IPS-18a (cell line): Measurements from ENCODE around the gene SLC17A9.
"Not testable (repeated sequence)": the region's sequence is repeated elsewhere in the genome, so short reads cannot be mapped to it uniquely, and the experiment has no call there.

Source experiments
- H3K27ac ChIP-seq: one replicate; pipeline ENCODE4 v1.5.1; 2013; ENCODE audit warnings: low read length
- H3K27me3 ChIP-seq: one replicate; pipeline ENCODE4 v1.6.1; 2013; ENCODE audit warnings: mild to moderate bottlenecking, low read length; ENCODE audit not compliant: control insufficient read depth, insufficient read depth
- H3K36me3 ChIP-seq: one replicate; pipeline ENCODE4 v1.6.1; 2013; ENCODE audit warnings: low read depth, low read length; ENCODE audit not compliant: control insufficient read depth
- H3K4me1 ChIP-seq: one replicate; pipeline ENCODE4 v1.6.1; 2013; ENCODE audit warnings: low read depth, low read length; ENCODE audit not compliant: control insufficient read depth
- H3K4me3 ChIP-seq: one replicate; pipeline ENCODE4 v1.5.1; 2013; ENCODE audit warnings: low read length
- H3K9ac ChIP-seq: one replicate; pipeline ENCODE4 v1.6.1; 2013; ENCODE audit warnings: mild to moderate bottlenecking, low read length, moderate library complexity
- H3K9me3 ChIP-seq: one replicate; pipeline ENCODE4 v1.6.1; 2013; ENCODE audit warnings: low read depth, low read length; ENCODE audit not compliant: control insufficient read depth

The SLC17A9 gene

GRCh38 chr20:62923059-62923668 lies 29.3 kb upstream of the SLC17A9 start:
- not testable (repeated sequence) for H3K9ac ChIP-seq, H3K4me3 ChIP-seq, H3K27ac ChIP-seq, H3K36me3 ChIP-seq, H3K9me3 ChIP-seq, H3K27me3 ChIP-seq
- H3K4me1 ChIP-seq = peaks cover 52% of the 10 kb centered on the region

- no peak overlapping the region for H3K9ac ChIP-seq
- H3K27ac ChIP-seq = no peak overlapping the region
- H3K9me3 ChIP-seq = no peaks in the 10 kb centered on the region
- no peaks in the 10 kb centered on the region for H3K36me3 ChIP-seq
- peak overlapping the region; percentile 94 for H3K4me3 ChIP-seq
- H3K27me3 ChIP-seq = no peaks in the 10 kb centered on the region
- peaks cover 52% of the 10 kb centered on the region for H3K4me1 ChIP-seq
Measured at GRCh38 chr20:62923669-62924441, 28.7 kb upstream of the SLC17A9 start.

- Histone ChIP-seq H3K27me3 (no peaks in the 10 kb centered on the region), H3K4me3 (peak overlapping the region; percentile 94), H3K9me3 (no peaks in the 10 kb centered on the region), H3K36me3 (no peaks in the 10 kb centered on the region), H3K9ac (peak overlapping the region; percentile 88), H3K27ac (no peak overlapping the region), H3K4me1 (peaks cover 50% of the 10 kb centered on the region)
Measured at GRCh38 chr20:62924442-62925075, 27.9 kb upstream of the SLC17A9 start.

- Histone ChIP-seq H3K36me3 (no peaks in the 10 kb centered on the region), H3K9ac (peak overlapping the region; percentile 88), H3K27me3 (no peaks in the 10 kb centered on the region), H3K9me3 (no peaks in the 10 kb centered on the region), H3K4me1 (peaks cover 46% of the 10 kb centered on the region), H3K4me3 (peak overlapping the region; percentile 94), H3K27ac (no peak overlapping the region)
Measured at GRCh38 chr20:62925076-62925419, 27.5 kb upstream of the SLC17A9 start.

- Histone ChIP-seq H3K27ac (peak overlapping the region; percentile 38), H3K4me3 (peak overlapping the region; percentile 94), H3K4me1 (peaks cover 46% of the 10 kb centered on the region), H3K9ac (peak overlapping the region; percentile 88), H3K36me3 (no peaks in the 10 kb centered on the region), H3K27me3 (no peaks in the 10 kb centered on the region), H3K9me3 (no peaks in the 10 kb centered on the region)
Measured at GRCh38 chr20:62925420-62926228, 26.9 kb upstream of the SLC17A9 start.

GRCh38 chr20:62926229-62927127 lies 26.0 kb upstream of the SLC17A9 start, which contains the start of gene DIDO1:
Gene DIDO1 (minus strand): TSS chr20:62926505.
- H3K4me3 ChIP-seq = peak within 1 kb of the TSS; percentile 94
- no peaks in the 10 kb centered on the region for H3K27me3 ChIP-seq
- peaks cover 47% of the 10 kb centered on the region for H3K4me1 ChIP-seq
- H3K9ac ChIP-seq = peak within 1 kb of the TSS; percentile 88
- no peaks in the 10 kb centered on the region for H3K9me3 ChIP-seq
- no peaks in the 10 kb centered on the region for H3K36me3 ChIP-seq
- H3K27ac ChIP-seq = peak within 1 kb of the TSS; percentile 64

GRCh38 chr20:62927128-62927705 lies 25.3 kb upstream of the SLC17A9 start:
- H3K27ac ChIP-seq = no peak overlapping the region

GRCh38 chr20:62928246-62928939 lies 24.1 kb upstream of the SLC17A9 start:
- peaks cover 47% of the 10 kb centered on the region for H3K4me1 ChIP-seq
- peak overlapping the region; percentile 94 for H3K4me3 ChIP-seq
- H3K27ac ChIP-seq = peak overlapping the region; percentile 81
- peaks cover 7% of the 10 kb centered on the region for H3K36me3 ChIP-seq
- no peaks in the 10 kb centered on the region for H3K9me3 ChIP-seq
- H3K27me3 ChIP-seq = no peaks in the 10 kb centered on the region
- H3K9ac ChIP-seq = peak overlapping the region; percentile 68

More at GRCh38 chr20:62927128-62927705, 25.3 kb upstream of the SLC17A9 start:
- Histone ChIP-seq H3K4me1 (peaks cover 47% of the 10 kb centered on the region), H3K27me3 (no peaks in the 10 kb centered on the region), H3K9ac (peak overlapping the region; percentile 88), H3K36me3 (no peaks in the 10 kb centered on the region), H3K4me3 (peak overlapping the region; percentile 94), H3K9me3 (no peaks in the 10 kb centered on the region)

GRCh38 chr20:62929051-62929538 lies 23.4 kb upstream of the SLC17A9 start:
- Histone ChIP-seq H3K27ac (peak overlapping the region; percentile 81), H3K4me3 (peak overlapping the region; percentile 94), H3K27me3 (no peaks in the 10 kb centered on the region), H3K9ac (peak overlapping the region; percentile 68), H3K9me3 (no peaks in the 10 kb centered on the region), H3K4me1 (peaks cover 42% of the 10 kb centered on the region), H3K36me3 (peaks cover 14% of the 10 kb centered on the region)

- no peak overlapping the region for H3K4me3 ChIP-seq
- H3K27ac ChIP-seq = no peak overlapping the region
- H3K27me3 ChIP-seq = no peaks in the 10 kb centered on the region
- no peaks in the 10 kb centered on the region for H3K9me3 ChIP-seq
- H3K9ac ChIP-seq = no peak overlapping the region
- H3K4me1 ChIP-seq = peaks cover 34% of the 10 kb centered on the region
- peaks cover 31% of the 10 kb centered on the region for H3K36me3 ChIP-seq
Measured at GRCh38 chr20:62931464-62931863, 21.0 kb upstream of the SLC17A9 start.
